Endothelial cell (in vitro differentiated cells): Measurements from ENCODE around the gene DNAJC13. TPM values are rescaled to one million over a fixed set of nuclear protein-coding genes. Genes with fewer than 3 reads are reported as not detected.
A peak's percentile ranks its signal among the peaks of the same experiment; 100 is the strongest.

Experiments
- DNase-seq: peaks from one replicate; pipeline ENCODE4 v3.0.0; 2021; ENCODE audit warnings: low spot score
- H3K27ac Mint-ChIP-seq: one replicate; pipeline ENCODE4 v1.8.0; 2021; ENCODE audit warnings: mixed read lengths, inconsistent platforms; ENCODE audit not compliant: unreplicated experiment
- H3K27me3 Mint-ChIP-seq: one replicate; pipeline ENCODE4 v1.8.0; 2021; ENCODE audit warnings: mild to moderate bottlenecking, moderate library complexity, mixed read lengths, inconsistent platforms; ENCODE audit not compliant: unreplicated experiment
- H3K36me3 Mint-ChIP-seq: one replicate; pipeline ENCODE4 v1.8.0; 2021; ENCODE audit warnings: mild to moderate bottlenecking, low read depth, mixed read lengths, inconsistent platforms; ENCODE audit not compliant: unreplicated experiment
- H3K4me1 Mint-ChIP-seq: one replicate; pipeline ENCODE4 v1.8.0; 2021; ENCODE audit warnings: mild to moderate bottlenecking, mixed read lengths, inconsistent platforms; ENCODE audit not compliant: unreplicated experiment
- H3K4me3 Mint-ChIP-seq: one replicate; pipeline ENCODE4 v1.8.0; 2021; ENCODE audit warnings: mild to moderate bottlenecking, mixed read lengths, inconsistent platforms; ENCODE audit not compliant: unreplicated experiment
- H3K9me3 Mint-ChIP-seq: one replicate; pipeline ENCODE4 v1.8.0; 2021; ENCODE audit warnings: mixed read lengths, inconsistent platforms; ENCODE audit not compliant: unreplicated experiment
- CTCF ChIP-seq: fragments of 200-600 bp; sonication (generic); IDR thresholded peaks from one replicate; pipeline ENCODE4 v1.5.0; 2021; ENCODE audit warnings: antibody characterized with exemption; ENCODE audit not compliant: unreplicated experiment
- total RNA-seq: library from RNA; stranded (reverse); fragmentation: NEBNext Ultra II Directional; extraction: Animal tissue kit (Norgen Biotek cat#: 25700); gene quantifications from one replicate; pipeline ENCODE4 v1.2.1, GENCODE V29; 2021; ENCODE audit not compliant: unreplicated experiment

Gene DNAJC13
- total RNA-seq, 1 donor from 2014 or later, result 50.4 TPM

- H3K36me3 Mint-ChIP-seq, result no peaks in the 10 kb centered on the region
- H3K4me1 Mint-ChIP-seq, result peaks cover 8% of the 10 kb centered on the region
- no peak overlapping the region for H3K27ac Mint-ChIP-seq
- TF ChIP-seq CTCF, result no peak
- H3K4me3 Mint-ChIP-seq, result no peak overlapping the region
- H3K27me3 Mint-ChIP-seq, result no peaks in the 10 kb centered on the region
- H3K9me3 Mint-ChIP-seq, result no peaks in the 10 kb centered on the region
- DNase-seq, result no peak
Measured at GRCh38 chr3:132406587-132406986, 10.7 kb upstream of the DNAJC13 start.

GRCh38 chr3:132407025-132407424, 10.3 kb upstream of the DNAJC13 start:
- Mint-ChIP-seq H3K27ac (no peak overlapping the region), H3K9me3 (no peaks in the 10 kb centered on the region), H3K4me1 (peaks cover 7% of the 10 kb centered on the region), H3K36me3 (no peaks in the 10 kb centered on the region), H3K4me3 (no peak overlapping the region), H3K27me3 (no peaks in the 10 kb centered on the region)
- no peak for DNase-seq
- TF ChIP-seq CTCF, result no peak

- H3K9me3 Mint-ChIP-seq, result no peaks in the 10 kb centered on the region
- H3K4me1 Mint-ChIP-seq, result peaks cover 12% of the 10 kb centered on the region
- H3K27me3 Mint-ChIP-seq, result peaks cover 7% of the 10 kb centered on the region
- H3K4me3 Mint-ChIP-seq, result no peak overlapping the region
- no peak for DNase-seq
- TF ChIP-seq CTCF, result no peak
- H3K27ac Mint-ChIP-seq, result no peak overlapping the region
- peaks cover 7% of the 10 kb centered on the region for H3K36me3 Mint-ChIP-seq
Measured at GRCh38 chr3:132414841-132415240, 2.5 kb upstream of the DNAJC13 start.

- H3K4me3 Mint-ChIP-seq, result peak overlapping the region; percentile 97
- H3K27ac Mint-ChIP-seq, result peak overlapping the region; percentile 34
- no peak for TF ChIP-seq CTCF
Measured at GRCh38 chr3:132416161-132416560, 1.1 kb upstream of the DNAJC13 start.

GRCh38 chr3:132417695-132418411, 551 bp downstream of the DNAJC13 start:
- peak overlapping the region; percentile 96 for H3K27ac Mint-ChIP-seq
- TF ChIP-seq CTCF, result no peak
- DNase-seq, result peak; percentile 50
- peaks cover 21% of the 10 kb centered on the region for H3K4me1 Mint-ChIP-seq
- peak overlapping the region; percentile 97 for H3K4me3 Mint-ChIP-seq
- H3K36me3 Mint-ChIP-seq, result peaks cover 7% of the 10 kb centered on the region
- no peaks in the 10 kb centered on the region for H3K9me3 Mint-ChIP-seq
- peaks cover 7% of the 10 kb centered on the region for H3K27me3 Mint-ChIP-seq

More at GRCh38 chr3:132416161-132416560, 1.1 kb upstream of the DNAJC13 start:
- peaks cover 21% of the 10 kb centered on the region for H3K4me1 Mint-ChIP-seq
- peaks cover 7% of the 10 kb centered on the region for H3K27me3 Mint-ChIP-seq
- H3K9me3 Mint-ChIP-seq, result no peaks in the 10 kb centered on the region
- no peak for DNase-seq
- H3K36me3 Mint-ChIP-seq, result peaks cover 7% of the 10 kb centered on the region
